GM12875 (cell line): ENCODE measurements around the gene FMN1.

ENCODE experiments used
- H3K4me3 ChIP-seq: one replicate; pipeline ENCODE4 v1.5.1; 2011; ENCODE audit warnings: low read depth, low read length, control low read depth
- TF ChIP-seq, protein P1 (sequence below): IDR thresholded peaks from 2 replicates; pipeline ENCODE4 v1.5.1; 2011; ENCODE audit warnings: low read depth, mild to moderate bottlenecking, control low read depth, inconsistent platforms, low read length, moderate library complexity, borderline replicate concordance; ENCODE audit not compliant: insufficient read depth

Gene FMN1

DNA sequence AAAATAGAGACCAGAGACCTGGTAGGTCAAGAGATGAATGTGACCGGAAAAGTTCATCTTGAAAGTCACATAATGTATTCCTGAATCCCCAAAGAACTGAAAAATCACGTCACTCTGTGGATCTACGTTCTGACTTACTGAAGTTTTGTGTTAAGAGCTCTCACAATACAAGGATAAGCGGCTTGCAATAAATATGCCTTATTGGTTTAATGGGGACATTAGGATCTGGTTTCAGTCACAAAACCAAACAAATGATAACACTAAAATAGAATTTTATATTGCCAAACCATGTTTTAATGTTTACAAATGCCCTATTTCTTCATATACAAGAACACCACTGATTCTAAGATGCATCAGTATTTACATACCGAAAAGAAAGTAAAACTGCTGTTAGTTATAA, 164.2 kb downstream of the FMN1 start:
- TF ChIP-seq, protein P1, sequence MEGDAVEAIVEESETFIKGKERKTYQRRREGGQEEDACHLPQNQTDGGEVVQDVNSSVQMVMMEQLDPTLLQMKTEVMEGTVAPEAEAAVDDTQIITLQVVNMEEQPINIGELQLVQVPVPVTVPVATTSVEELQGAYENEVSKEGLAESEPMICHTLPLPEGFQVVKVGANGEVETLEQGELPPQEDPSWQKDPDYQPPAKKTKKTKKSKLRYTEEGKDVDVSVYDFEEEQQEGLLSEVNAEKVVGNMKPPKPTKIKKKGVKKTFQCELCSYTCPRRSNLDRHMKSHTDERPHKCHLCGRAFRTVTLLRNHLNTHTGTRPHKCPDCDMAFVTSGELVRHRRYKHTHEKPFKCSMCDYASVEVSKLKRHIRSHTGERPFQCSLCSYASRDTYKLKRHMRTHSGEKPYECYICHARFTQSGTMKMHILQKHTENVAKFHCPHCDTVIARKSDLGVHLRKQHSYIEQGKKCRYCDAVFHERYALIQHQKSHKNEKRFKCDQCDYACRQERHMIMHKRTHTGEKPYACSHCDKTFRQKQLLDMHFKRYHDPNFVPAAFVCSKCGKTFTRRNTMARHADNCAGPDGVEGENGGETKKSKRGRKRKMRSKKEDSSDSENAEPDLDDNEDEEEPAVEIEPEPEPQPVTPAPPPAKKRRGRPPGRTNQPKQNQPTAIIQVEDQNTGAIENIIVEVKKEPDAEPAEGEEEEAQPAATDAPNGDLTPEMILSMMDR, result no peak
- no peak overlapping the region for H3K4me3 ChIP-seq

DNA sequence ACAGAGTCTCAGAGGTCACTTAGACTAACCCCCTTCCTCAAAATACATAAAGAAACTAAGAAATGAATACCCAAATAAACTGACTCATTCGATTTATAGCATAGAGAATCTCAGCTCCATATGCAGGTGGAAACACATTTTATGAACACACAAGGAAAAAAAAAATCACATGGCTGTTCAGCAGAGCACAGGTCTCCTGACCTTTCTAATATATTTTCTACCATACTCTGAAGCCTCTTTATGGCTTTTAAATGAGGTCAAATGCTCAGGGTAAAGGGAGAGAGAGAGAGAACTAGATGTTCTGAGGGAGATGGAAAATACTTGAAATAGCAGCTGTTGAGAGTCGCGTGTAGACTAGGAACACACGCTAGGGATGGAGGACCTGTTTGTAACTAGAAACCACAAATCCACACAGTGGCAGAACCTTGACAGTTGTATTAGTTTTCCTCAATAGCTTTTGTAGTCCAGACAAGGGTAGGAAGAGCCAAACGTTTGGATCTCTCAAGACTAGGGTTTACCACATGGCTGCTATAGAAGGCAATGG, 165.3 kb downstream of the FMN1 start:
- H3K4me3 ChIP-seq, result no peak overlapping the region
- TF ChIP-seq, protein P1, result no peak

DNA sequence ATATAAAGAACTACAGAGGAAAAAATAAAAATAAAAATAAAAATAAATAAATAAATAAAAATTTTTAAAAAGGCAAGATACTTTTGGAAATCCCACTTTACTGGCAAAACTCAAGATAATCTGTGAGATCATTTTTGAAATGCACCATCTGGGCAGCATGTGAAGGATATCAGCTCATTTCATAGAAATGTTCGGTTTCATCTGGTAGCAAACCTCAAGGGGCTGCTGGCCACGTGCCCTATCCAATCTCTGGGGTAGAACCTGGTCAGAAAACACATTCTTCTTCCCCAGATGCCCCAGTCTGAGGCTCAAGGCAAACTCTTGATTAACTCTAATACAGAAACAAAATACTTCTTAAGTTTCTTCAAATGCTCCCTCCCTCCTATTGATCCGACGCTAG, 166.0 kb downstream of the FMN1 start:
- TF ChIP-seq, protein P1, result no peak

DNA sequence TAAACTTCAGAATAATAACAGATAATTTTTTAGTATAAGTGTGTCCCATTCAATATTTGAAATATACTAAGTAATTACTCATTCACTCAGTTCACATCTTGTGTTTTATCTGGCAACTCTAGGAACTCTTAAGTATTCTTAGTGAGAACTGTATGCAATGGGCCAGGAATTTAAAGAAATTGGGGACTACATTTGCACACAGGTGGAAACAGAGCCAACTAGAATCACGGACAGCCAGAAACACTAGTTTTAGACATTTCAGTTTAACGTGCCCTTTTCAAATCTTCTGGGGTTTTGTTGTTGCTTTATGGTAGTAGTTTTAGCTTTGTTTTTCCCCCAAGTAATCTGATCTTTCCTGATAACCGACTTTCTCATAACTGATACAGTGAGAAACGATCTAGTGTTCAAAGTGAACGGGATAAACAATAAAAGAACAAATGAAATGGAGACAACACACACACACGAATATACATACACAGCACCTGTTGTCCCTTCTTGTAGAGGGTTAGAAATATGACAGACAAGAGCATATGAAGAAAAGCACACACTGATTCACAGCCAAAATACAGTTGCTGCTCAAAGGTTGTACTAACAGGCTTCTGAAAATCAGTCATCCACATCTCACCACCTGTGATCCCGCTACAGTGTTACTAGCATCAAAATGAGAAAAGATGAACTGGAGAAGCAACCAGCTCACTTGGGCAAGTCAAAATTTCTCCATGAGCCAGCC, 167.0 kb downstream of the FMN1 start:
- no peak overlapping the region for H3K4me3 ChIP-seq
- TF ChIP-seq, protein P1, result no peak

More for the DNA sequence above, 166.0 kb downstream of the FMN1 start:
- H3K4me3 ChIP-seq, result no peak overlapping the region

DNA sequence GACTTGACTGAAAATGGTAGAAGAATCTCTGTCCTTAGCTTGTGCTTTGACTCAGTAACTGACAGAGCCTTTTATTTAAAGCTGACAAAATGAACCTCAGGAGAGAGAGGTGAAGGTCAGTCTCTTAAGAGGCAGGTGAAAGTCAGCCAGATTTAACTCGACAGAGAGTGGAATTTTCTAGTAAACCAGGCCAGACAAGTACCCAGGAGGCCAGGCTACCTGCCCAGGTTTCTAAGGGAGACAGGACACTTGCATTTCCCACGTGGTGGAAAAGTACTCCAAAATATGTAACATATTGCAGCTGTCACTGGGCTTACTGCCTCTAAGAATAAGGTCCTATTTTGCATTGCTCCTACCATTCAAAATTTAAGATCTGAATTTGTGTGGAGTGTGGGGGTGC, 167.9 kb downstream of the FMN1 start:
- H3K4me3 ChIP-seq, result no peak overlapping the region
- TF ChIP-seq, protein P1, result no peak

DNA sequence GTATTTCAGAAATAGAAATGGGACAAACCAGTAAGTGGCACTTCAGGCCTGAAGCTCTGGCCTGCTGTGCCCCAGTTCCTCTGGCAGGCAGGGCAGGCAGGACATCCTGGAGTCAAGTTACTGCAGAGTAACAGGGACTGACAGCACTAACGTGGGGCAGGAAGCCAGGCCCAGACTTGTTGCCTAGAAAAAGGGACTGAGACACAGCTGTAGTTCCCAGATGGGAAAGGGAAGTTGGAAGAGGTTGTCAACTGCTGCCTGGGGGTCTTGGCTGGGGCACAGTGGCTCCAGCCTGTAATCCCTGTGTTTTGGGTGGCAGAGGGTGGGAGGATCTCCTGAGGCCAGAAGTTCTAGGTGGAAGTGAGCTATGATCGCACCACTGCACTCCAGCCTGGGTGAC, 171.9 kb downstream of the FMN1 start:
- no peak overlapping the region for H3K4me3 ChIP-seq
- TF ChIP-seq, protein P1, result no peak

DNA sequence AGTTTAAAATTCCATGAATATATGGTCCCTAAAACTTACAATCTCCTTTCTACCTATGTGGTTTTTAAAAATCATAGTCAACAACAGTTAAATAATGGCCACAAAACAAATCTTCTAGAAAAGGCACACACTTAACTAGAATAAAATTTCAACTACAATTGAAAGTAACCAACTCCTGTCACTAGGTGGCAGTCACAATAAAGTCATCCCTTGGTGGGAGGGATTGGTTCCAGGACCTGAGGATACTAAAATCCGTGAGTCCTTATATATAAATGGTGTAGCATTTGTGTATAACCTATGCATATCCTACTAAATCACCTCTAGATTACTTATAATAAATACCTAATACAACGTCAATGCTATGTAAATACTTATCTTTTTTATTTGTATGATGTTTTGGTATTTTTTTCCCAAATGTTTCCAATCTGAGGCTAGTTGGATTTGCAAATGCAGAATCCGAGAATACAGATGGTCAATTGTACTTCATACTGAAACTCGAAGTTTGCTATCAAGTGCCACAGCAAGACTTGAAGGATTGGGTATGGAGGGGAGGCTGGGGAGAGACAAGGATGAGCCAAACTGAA, 172.6 kb downstream of the FMN1 start:
- TF ChIP-seq, protein P1, result peak; percentile 47; the same call in 1 of the 2 replicates
- H3K4me3 ChIP-seq, result no peak overlapping the region
